Measurements from ENCODE around the gene DSCAM. TPM values are rescaled to one million over a fixed set of nuclear protein-coding genes. Genes with fewer than 3 reads are reported as not detected.

The DSCAM gene
- total RNA-seq, 3 donors from 2014 or later (not counting 1 experiment from before 2014, with no cell fraction given) = not detected

DNA sequence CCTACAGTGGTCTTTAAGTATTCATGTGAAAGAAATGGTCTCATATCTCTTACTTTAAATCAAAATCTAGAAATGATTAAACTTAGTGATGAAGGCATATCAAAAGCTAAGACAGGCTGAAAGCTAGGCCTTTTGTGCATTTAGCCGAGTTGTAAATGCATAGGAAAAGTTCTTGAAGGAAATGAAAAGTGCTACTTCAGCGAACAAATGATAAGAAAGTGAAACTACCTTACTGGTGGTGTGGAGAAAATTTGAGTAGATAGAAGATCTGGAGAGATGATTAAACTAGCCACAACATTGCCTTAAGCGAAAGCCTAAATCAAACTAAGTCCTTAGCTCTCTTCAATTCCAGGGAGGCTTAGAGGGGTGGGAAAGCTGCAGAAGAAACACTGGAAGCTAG is 147.6 kb downstream of the DSCAM start:
- no peak for DNase-seq
- H3K4me1 Mint-ChIP-seq = no peaks in the 10 kb centered on the region
- no peaks in the 10 kb centered on the region for H3K27me3 Mint-ChIP-seq (ENCODE audit: low read depth in 2 of 2)
- TF ChIP-seq, protein P1, sequence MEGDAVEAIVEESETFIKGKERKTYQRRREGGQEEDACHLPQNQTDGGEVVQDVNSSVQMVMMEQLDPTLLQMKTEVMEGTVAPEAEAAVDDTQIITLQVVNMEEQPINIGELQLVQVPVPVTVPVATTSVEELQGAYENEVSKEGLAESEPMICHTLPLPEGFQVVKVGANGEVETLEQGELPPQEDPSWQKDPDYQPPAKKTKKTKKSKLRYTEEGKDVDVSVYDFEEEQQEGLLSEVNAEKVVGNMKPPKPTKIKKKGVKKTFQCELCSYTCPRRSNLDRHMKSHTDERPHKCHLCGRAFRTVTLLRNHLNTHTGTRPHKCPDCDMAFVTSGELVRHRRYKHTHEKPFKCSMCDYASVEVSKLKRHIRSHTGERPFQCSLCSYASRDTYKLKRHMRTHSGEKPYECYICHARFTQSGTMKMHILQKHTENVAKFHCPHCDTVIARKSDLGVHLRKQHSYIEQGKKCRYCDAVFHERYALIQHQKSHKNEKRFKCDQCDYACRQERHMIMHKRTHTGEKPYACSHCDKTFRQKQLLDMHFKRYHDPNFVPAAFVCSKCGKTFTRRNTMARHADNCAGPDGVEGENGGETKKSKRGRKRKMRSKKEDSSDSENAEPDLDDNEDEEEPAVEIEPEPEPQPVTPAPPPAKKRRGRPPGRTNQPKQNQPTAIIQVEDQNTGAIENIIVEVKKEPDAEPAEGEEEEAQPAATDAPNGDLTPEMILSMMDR (IDR thresholded peaks at IDR 0.05) = no peak
- Histone ChIP-seq H3K27ac (ENCODE audit: low read length) (no peak overlapping the region), H3K27me3 (ENCODE audit: control insufficient read depth, insufficient read depth, low read length) (no peaks in the 10 kb centered on the region), H3K9me3 (ENCODE audit: control insufficient read depth, insufficient read depth, low read length) (peaks cover 3% of the 10 kb centered on the region), H3K4me3 (ENCODE audit: low read length) (no peak overlapping the region), H3K4me1 (ENCODE audit: control insufficient read depth, insufficient read depth, low read length) (no peaks in the 10 kb centered on the region), H3K36me3 (ENCODE audit: control insufficient read depth, insufficient read depth, low read length) (no peaks in the 10 kb centered on the region)
- H3K9me3 Mint-ChIP-seq = peaks cover 3 to 6% of the 10 kb centered on the region in 2 donors
- H3K36me3 Mint-ChIP-seq = no peaks in the 10 kb centered on the region
- no peak overlapping the region for H3K27ac Mint-ChIP-seq
- no peak for ATAC-seq
- H3K4me3 Mint-ChIP-seq = no peak overlapping the region
- intact Hi-C loops (cut with micrococcal nuclease) = no loop called here
- WGBS (ENCODE audit: insufficient coverage) = 88% methylated on average over 2 of the region's 3 CpGs

DNA sequence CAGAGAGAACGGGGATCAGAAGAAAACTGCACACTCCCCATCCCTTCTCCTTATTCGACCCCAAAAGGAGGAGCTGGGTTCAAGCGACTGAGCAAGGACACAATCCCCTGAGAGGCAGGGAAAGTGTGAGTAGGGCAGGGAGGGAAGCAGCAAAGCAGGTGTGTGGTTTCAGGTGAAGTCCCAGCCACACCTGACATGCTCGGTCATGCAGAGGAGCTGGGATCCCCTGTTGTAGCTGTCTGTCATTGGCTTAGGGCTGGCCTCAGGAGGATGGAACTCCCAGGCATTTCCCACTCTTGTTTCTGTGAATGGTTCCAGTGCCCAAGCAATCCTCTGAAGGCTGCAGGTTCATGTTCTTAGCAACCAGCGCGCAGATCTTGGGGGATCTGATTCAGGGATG is 150.7 kb downstream of the DSCAM start:
- Mint-ChIP-seq H3K36me3 (no peaks in the 10 kb centered on the region), H3K27ac (no peak overlapping the region), H3K27me3 (ENCODE audit: low read depth in 2 of 2) (no peaks in the 10 kb centered on the region), H3K4me3 (no peak overlapping the region), H3K9me3 (peaks cover 3 to 8% of the 10 kb centered on the region in 2 donors), H3K4me1 (no peaks in the 10 kb centered on the region)
- no peaks in the 10 kb centered on the region for H3K27me3 ChIP-seq (ENCODE audit: control insufficient read depth, insufficient read depth, low read length)
- no peak overlapping the region for H3K27ac ChIP-seq (ENCODE audit: low read length)
- H3K4me3 ChIP-seq (ENCODE audit: low read length) = no peak overlapping the region
- DNase-seq = no peak
- H3K36me3 ChIP-seq (ENCODE audit: control insufficient read depth, insufficient read depth, low read length) = no peaks in the 10 kb centered on the region
- ATAC-seq = no peak
- WGBS (ENCODE audit: insufficient coverage) = 92% methylated on average over 5 of the region's 6 CpGs
- no peaks in the 10 kb centered on the region for H3K4me1 ChIP-seq (ENCODE audit: control insufficient read depth, insufficient read depth, low read length)
- intact Hi-C loops (cut with micrococcal nuclease) = no loop called here
- TF ChIP-seq, protein P1 (IDR thresholded peaks at IDR 0.05) = no peak
- no peaks in the 10 kb centered on the region for H3K9me3 ChIP-seq (ENCODE audit: control insufficient read depth, insufficient read depth, low read length)

DNA sequence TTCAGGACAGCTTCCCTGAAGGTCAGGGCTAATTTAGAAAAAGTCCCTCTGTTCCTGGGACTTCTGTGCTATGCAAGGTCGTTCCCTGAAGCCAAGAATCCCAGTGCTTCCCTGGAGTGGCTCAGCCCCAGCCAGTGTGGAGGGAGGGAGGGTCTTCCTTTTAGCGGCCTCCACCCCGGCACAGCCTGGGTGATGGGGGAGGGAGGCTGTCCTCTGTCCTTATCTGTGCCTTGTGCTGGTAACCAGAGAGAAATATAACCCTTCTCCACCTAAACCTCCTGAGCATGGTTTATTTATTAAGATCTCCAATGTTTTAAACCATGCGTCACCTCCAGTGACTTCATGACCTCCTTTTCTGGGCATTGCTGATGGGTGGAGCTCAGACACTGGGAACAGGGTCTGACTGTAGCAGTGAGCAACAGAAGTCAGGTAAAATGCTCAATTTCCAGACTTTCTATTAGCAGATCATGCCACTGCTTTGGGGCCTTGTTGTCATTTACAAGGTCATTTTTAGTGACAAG is 157.1 kb downstream of the DSCAM start:
- Histone ChIP-seq H3K4me3 (ENCODE audit: low read length) (no peak overlapping the region), H3K4me1 (ENCODE audit: control insufficient read depth, insufficient read depth, low read length) (no peaks in the 10 kb centered on the region), H3K27ac (ENCODE audit: low read length) (no peak overlapping the region), H3K9me3 (ENCODE audit: control insufficient read depth, insufficient read depth, low read length) (no peaks in the 10 kb centered on the region), H3K27me3 (ENCODE audit: control insufficient read depth, insufficient read depth, low read length) (no peaks in the 10 kb centered on the region), H3K36me3 (ENCODE audit: control insufficient read depth, insufficient read depth, low read length) (no peaks in the 10 kb centered on the region)
- ATAC-seq (no peak), DNase-seq (no peak)
- Mint-ChIP-seq H3K9me3 (peaks cover 0 to 9% of the 10 kb centered on the region in 2 donors), H3K27me3 (ENCODE audit: low read depth in 2 of 2) (no peaks in the 10 kb centered on the region), H3K4me1 (no peaks in the 10 kb centered on the region), H3K27ac (no peak overlapping the region), H3K36me3 (no peaks in the 10 kb centered on the region), H3K4me3 (no peak overlapping the region)
- 73% methylated on average over 2 of the region's 4 CpGs for WGBS (ENCODE audit: insufficient coverage)
- TF ChIP-seq, protein P1 (IDR thresholded peaks at IDR 0.05) = no peak
- intact Hi-C loops (cut with micrococcal nuclease) = no loop called here

DNA sequence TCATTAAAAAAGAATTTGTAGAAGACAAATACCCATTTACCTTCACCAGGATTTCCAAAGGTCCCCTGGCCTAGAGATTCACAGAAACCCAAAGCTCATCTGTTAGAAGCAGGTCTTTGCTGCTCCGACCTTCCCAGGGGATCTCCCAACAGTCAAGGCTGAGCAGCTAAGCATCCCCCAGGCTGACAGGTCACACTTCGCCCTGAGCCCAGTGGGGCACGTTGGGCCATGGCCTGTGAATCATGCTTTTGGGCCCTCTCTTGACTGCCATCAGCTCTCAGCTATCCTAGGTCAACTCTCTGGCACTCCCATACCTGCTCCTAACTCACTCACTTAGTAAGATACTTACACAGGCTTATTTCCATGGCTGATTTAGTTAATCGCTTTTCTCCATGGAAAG is 157.7 kb downstream of the DSCAM start:
- H3K9me3 ChIP-seq (ENCODE audit: control insufficient read depth, insufficient read depth, low read length) = no peaks in the 10 kb centered on the region
- TF ChIP-seq, protein P1 (IDR thresholded peaks at IDR 0.05) = no peak
- 82% methylated on average over 4 of the region's 4 CpGs for WGBS (ENCODE audit: insufficient coverage)
- H3K36me3 Mint-ChIP-seq = no peaks in the 10 kb centered on the region
- H3K27ac Mint-ChIP-seq = no peak overlapping the region
- intact Hi-C loops (cut with micrococcal nuclease) = no loop called here
- H3K4me3 Mint-ChIP-seq = no peak overlapping the region
- H3K27ac ChIP-seq (ENCODE audit: low read length) = no peak overlapping the region
- H3K27me3 Mint-ChIP-seq (ENCODE audit: low read depth in 2 of 2) = no peaks in the 10 kb centered on the region
- no peaks in the 10 kb centered on the region for H3K27me3 ChIP-seq (ENCODE audit: control insufficient read depth, insufficient read depth, low read length)
- no peak overlapping the region for H3K4me3 ChIP-seq (ENCODE audit: low read length)
- H3K4me1 ChIP-seq (ENCODE audit: control insufficient read depth, insufficient read depth, low read length) = no peaks in the 10 kb centered on the region
- DNase-seq = no peak
- no peaks in the 10 kb centered on the region for H3K36me3 ChIP-seq (ENCODE audit: control insufficient read depth, insufficient read depth, low read length)
- no peaks in the 10 kb centered on the region for H3K4me1 Mint-ChIP-seq
- H3K9me3 Mint-ChIP-seq = peaks cover 0 to 8% of the 10 kb centered on the region in 2 donors
- ATAC-seq = no peak

All from natural killer cell (primary cell).